Activated CD8-positive, alpha-beta memory T cell treated with anti-CD3 and anti-CD28 coated beads for 48 hours (primary cell): ENCODE results near the gene IL1R2.
"Not testable (repeated sequence)": the region's sequence is repeated elsewhere in the genome, so short reads cannot be mapped to it uniquely, and the experiment has no call there.

ENCODE experiments used
- DNase-seq, 3 experiments: peaks; one replicate each; pipeline ENCODE4 v3.0.0-alpha.2; 2020; ENCODE audit warnings: low read depth in 2 of 3, low spot score in 2 of 3

IL1R2 gene

GRCh38 chr2:101998896-101999789 is 7.4 kb downstream of the IL1R2 start:
- no peak for DNase-seq

- no peak for DNase-seq
Observed at GRCh38 chr2:102000012-102000411, 8.3 kb downstream of the IL1R2 start.

DNA sequence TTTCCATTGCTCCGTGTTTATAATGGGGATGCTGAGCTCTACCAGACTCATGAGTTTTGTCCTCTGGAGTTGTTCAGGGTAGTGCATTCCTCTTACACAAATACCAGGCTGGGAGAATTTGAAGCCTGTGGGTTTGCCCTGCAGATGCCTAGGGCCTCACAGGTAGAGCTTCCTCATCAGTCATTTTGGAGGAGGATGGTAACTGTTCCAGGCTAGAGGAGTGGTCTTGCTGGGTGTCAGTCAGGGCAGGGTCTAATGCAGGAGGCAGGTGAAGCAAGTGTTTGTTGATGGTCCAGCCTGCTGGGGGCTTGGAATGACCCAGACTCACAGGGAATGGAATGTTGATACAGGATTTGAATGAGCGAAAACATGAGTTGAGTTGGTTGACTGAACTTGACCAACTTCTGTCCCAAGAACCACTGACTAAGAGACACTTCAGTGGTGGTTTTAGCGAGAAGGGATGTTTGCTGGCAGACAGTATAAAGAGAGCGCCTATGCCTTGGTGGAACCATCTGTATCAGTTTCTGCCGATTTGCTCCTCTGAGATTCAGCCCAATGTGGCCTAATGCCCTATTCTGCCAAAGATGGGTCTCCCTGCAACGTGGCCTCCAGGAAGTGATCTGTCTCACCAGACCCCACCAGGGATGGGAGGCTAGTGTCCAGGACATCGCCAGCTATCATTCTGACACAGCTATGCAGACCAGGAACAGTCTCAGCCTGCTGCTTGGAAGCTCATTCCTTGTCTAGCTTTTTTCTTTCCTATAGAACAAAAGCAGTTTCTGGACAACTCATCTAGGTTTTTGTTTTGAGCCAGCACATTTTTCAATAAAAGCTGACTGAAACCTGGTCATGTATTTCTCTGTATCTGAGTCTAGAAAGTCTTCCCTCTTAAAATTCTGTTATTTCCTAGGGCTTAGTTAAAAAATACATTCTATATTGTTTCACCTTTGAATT is 9.3 kb downstream of the IL1R2 start:
- DNase-seq = no peak

DNA sequence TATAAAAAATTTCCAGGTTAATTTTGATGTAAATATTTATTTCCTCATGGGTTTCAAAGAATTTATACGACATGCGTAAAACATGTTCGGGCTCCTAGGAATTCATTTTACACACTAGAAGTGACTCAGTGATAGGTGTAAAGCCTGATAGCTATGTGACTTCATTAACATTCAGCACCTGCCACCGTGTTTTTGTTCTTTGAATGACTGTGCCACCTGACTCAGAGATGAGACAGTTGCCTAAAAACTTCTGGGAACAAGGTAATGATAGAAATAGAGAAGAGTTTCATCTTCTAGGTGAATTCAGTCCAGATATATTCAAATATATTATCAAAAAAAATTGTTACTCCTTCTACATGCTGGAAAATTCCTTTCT is 10.0 kb downstream of the IL1R2 start:
- no peak for DNase-seq

- DNase-seq = no peak
Observed at GRCh38 chr2:102002228-102002627, 10.5 kb downstream of the IL1R2 start.

GRCh38 chr2:102002909-102003308 is 11.1 kb downstream of the IL1R2 start:
- not testable (repeated sequence) for DNase-seq

DNA sequence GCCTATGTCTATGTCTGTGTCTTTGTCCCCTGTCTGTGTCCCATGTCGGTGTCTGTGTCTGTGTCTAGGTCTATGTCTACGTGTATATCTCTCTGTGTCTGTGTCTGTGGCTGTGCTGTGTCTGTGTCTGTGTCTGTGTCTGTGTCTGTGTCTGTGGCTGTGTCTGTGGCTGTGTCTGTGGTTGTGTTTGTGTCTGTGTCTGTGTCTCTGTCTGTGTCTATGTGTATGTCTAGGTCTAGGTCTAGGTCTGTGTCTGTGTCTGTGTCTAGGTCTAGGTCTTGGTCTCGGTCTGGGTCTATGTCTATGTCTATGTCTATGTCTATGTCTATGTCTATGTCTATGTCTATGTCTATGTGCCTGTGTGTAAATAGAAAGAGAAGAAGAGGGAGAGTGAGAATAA is 11.9 kb downstream of the IL1R2 start:
- no peak for DNase-seq

GRCh38 chr2:102004581-102004980 is 12.8 kb downstream of the IL1R2 start:
- no peak for DNase-seq

DNA sequence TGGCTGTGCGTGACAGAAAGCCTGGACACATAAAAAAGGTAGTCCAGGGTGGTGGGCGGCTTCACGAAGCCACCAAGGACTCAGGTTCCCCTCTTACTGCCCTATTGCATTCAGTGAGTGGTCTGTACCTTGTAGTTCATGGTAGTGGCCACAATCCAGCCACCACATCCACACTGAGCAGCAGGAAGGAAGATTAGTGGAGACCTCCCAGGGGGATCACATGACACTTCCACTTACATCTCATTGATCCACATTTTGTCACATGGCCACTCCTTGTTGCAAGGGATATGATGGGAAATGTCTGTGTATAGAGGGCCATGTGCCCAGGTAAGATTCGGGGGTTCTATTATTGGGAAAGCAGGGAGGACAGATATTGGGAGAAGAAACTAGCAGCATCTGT is 13.7 kb downstream of the IL1R2 start:
- DNase-seq = no peak

- no peak for DNase-seq
Observed at GRCh38 chr2:102005989-102006885, 14.5 kb downstream of the IL1R2 start.

DNA sequence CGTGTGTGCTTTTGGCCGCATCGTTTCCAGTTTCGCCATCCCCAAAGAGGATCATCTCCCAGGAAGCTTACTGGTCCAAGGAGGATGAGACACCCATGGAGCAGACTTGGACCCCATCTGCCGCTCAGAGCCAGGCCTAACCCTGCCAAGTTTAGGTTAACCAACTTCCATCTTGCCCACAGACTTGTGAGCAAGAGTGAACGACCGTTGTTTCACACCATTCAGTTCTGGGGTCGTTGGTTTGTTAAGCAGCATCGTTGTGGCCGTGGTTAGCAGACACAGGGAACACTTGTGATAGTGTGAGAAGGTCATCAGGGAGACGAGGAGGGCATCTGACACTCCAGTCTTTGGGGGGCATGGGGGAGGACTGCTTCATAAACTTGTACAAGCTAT is 15.1 kb downstream of the IL1R2 start:
- no peak for DNase-seq

DNA sequence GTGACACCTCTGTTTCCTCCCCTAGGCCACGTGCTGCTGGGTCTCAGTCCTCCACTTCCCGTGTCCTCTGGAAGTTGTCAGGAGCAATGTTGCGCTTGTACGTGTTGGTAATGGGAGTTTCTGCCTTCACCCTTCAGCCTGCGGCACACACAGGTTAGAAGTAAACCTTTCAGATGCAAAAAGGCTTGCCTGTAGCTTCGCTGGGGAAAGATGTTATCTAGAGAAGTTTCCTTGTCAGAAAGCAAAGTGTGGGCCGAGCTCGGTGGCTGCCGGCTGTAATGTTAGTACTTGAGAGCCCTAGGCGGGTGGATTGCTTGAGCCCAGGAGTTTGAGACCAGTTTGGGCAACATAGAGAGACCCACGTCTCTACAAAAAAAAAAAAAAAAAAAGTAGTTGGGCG is 16.7 kb downstream of the IL1R2 start:
- DNase-seq = no peak

- DNase-seq = no peak
Observed at GRCh38 chr2:102009557-102009956, 17.8 kb downstream of the IL1R2 start.

DNA sequence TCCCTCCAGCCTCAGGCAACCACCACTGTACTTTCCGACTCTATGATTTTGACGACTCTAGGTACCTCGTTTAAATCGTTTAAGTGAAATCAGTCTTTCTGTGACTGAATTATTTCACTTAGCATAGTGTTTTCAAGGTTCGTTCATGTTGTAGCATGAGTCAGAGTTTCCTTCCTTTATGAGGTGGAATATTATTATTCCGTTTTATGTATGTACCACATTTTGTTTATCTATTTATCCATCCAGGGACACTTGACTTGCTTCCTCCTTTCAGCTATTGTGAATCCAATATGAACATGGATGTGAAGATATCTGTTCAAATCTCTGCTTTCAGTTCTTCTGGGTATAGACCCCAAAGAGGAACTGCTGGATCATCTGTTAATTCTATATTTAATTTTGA is 19.1 kb downstream of the IL1R2 start:
- DNase-seq = no peak

DNA sequence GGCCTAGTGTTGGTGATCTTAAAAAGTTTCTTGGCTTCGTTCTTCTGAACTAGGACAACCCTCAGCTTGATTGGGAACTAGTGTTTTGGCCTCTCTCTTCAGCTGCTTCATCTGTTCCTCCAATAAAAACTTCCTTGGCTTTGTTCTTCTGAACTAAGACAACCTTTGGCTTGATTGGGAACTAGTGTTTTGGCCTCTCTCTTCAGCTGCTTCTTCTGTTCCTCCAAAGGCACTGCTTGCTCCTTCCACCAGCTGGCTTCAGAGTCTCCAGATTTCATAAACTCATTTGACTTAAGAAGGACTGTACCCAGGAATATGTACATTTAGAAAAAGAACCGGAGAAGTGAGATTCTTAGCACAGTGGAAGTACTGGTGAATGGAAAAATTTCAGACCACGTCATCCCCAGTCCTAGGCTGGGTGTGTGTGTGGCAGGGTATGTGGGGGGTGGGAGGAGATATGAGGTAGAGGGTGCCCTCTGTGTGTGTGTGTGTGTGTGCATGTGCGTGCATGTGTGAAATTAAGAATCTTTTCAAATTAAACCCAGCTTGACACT is 20.4 kb downstream of the IL1R2 start:
- no peak for DNase-seq

GRCh38 chr2:102013206-102014040 is 21.7 kb downstream of the IL1R2 start:
- DNase-seq = no peak

GRCh38 chr2:102014041-102014345 is 22.2 kb downstream of the IL1R2 start:
- DNase-seq = no peak

DNA sequence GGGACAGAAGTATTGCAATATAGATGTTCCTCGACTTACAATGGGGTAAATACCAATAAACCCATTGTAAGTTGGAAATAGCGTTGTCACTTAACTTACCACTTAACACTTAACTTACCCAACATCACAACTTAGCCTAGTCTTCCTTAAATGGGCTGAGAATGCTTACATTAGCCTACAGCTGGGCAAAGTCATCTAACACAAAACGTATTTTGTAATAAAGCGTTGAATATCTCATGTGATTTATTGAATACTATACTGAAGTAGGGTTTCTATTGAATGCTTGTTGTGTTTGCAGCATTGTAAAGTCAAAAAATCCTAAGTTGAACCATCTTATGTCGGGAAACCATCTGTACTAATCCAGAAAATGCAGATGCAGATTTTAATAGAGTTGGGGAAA is 23.6 kb downstream of the IL1R2 start:
- DNase-seq = no peak

DNA sequence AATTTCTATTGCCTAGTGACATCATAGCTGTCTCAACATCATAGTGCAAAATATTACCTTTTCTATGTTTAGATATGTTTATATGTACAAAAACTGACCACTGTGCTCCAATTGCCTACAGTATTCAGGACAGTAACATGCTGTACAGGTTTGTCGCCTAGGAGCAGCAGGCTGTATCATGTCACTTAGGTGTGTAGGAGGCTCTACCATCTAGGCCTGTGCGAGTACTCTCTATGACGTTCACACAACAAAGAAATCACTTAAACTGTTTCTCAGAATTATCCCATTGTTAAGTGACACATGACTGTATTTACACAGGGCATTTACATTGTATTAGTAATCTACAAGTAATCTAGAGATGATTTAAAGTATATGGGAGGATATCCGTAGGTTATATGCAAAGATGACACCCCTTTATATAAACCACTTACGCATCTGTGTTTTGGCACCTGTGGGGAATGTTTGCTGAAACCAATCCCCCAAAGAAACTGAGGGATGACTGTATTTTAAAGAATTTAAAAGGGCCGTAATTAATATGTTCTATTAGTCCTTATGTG is 24.7 kb downstream of the IL1R2 start:
- no peak for DNase-seq
